ENCODE measurements around the gene DDX11.
"Not testable (repeated sequence)": the region's sequence is repeated elsewhere in the genome, so short reads cannot be mapped to it uniquely, and the experiment has no call there.

The DDX11 gene

DNA sequence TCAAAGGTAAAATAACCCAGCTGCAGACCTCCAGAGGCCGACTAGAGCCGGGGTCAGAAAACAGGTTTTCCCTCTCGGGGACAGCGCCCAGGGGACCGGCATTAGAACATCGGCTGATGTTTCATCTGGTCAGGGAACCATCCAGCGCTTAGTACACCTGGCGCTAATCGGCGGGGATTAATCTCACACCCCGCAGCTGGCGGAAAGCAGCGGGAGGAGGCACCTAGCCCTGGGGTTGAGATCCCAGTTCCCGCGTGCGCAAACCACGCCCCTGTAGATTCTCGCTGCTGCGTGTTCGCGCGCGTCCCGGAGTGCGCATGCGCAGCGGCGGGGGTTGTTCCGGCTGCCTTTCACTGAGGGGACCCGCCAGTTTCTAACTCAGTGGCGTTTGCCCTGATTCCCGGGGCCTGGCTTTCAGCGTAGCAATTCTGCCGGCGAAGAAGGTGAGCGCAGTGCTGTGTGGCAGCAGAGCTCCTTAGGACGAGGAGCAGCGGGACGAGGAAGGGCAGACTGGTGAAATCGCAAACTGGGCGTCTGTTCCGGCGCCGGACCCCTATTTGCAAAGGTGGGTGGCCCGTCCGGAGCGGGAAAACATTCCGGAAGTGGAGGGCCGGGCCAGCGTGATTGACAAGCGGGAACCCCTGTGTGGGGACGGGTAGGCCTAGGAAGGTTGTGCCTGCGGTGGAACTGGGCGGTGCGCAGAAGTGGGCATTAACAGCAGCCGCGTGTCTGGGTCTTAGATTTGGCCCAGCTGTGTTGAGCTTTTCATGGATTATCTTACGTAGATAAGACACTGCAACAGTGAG, at the start of gene DDX11:
Gene DDX11, plus strand, starts transcription at position 334 of the 806 bp plus-strand sequence. CDS start 4,534 bp downstream, outside the sequence.
- DNase-seq, result peak; percentile 92 to 93

DNA sequence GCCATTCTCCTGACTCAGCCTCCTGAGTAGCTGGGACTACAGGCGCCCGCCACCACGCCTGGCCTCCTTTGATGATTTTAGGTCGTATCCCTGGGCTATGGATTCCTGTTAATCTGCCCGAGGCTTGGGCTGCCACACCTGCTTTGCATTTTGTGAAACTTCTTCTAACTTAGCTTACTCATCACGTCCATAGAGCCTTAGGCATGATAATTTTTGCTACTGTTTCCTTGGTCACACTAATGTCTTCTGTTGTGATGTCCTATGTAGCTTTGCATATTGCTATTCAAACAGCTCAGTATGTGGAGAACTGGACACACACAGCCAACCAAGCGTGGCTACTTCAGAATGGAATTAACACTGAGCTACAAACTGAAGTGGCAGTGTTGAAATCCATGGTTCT, 47.5 kb upstream of the DDX11 start:
- no peak for DNase-seq

DNA sequence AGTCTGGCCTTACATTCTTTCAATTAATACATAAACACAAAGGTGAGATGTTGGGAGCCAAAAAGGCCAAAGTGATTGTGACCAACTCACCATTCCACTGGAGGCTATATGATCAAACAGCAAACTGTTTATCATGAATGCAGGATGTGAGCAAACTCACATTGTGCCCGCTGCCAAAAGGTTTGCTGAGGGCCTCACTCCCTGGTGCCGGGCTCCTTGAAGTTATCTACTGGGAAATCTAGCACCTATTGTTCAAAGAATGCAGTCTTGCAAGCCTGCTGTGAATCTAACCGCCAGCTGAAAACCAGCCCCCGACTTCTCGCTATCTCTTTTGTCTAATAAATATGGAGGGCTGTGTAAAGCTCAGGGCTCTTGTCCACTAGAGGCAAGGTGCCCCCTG, 46.7 kb upstream of the DDX11 start:
- not testable (repeated sequence) for DNase-seq

- DNase-seq, result no peak
Measured at GRCh38 chr12:31029468-31029867, 44.2 kb upstream of the DDX11 start.

GRCh38 chr12:31029916-31030562, 43.6 kb upstream of the DDX11 start:
- DNase-seq, result no peak

GRCh38 chr12:31031951-31032335, 41.7 kb upstream of the DDX11 start:
- DNase-seq, result no peak

DNA sequence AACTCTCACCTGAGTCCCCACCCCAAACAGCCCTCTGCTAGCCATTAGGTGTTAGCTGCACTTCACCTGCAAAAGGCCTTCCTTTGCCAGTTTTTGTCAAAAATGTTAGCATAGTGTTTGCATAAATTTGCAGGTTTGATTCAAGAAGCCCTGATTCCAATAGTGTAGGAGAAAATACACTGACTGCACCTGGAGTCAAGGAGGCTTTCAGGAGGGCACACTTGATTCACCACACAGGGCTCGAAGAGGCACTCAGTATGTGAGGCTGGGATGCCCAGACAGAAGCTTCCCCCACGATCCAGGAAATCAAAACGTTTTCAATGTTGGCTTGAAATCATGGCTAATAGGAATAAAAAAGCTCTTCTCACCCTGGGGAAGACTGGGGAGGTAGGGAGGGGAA, 40.5 kb upstream of the DDX11 start:
- no peak for DNase-seq

GRCh38 chr12:31033681-31034080, 40.0 kb upstream of the DDX11 start:
- no peak for DNase-seq

DNA sequence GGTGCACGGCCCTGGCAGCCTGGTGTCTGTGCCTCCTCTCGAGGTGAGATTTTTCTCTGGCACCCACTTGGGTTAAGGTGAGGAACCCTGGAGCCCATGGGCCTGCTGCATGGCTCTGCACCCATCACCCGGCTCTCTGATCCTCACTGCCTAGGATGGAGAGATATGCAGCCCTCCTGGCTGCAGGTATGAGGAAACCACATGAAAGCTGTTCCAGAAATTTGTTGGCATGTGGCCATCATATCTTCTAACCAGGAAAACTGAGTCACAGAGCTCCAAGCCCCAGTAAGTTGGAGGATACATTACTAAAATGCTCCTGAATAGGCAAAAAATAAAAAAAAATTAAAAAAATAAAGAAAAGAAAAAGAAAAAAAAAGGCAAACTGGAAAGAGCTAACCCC, 39.3 kb upstream of the DDX11 start:
- DNase-seq, result no peak

DNA sequence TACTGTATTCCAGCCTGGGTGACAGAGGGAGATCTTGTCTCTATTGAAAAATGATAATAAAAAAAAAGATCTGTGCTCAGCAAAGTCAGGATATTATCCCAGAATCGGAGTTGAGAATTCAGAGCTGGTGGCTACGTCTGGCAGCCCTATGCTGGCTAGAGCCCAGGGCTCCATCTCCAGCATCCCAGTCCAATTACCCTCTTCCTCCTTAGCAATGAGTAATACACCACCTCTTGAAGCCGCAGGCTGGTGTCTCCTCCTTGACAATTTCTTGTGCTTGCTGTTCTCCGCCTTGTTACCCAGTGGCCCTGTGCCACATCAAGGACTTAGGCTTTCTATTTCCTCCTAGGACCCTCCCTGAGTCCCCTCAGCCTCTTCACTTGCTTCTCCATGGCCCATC, 38.4 kb upstream of the DDX11 start:
- DNase-seq, result no peak

GRCh38 chr12:31035967-31036665, 37.5 kb upstream of the DDX11 start:
- no peak for DNase-seq

- DNase-seq, result no peak
Measured at GRCh38 chr12:31037028-31037427, 36.6 kb upstream of the DDX11 start.

DNA sequence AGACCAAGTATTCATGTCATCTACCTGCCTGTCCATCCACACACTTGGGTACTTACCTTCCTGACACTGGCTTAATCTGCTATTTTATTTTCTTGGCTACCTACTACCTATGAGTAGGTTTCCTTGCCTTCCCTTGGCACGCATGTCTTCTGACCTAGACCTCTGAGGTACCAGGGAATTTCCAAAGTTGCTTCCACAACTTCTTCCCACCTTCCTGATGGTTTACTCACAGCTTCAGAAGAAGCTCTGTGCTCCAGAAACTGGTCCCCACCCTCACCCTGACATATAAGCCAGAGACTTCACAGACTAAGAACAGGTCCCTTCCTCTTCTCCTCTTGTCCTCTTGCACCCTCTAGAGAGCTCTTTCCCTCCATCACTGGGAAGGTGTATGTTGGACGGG, 35.7 kb upstream of the DDX11 start:
- no peak for DNase-seq

GRCh38 chr12:31041033-31041564, 32.6 kb upstream of the DDX11 start:
- no peak for DNase-seq

GRCh38 chr12:31050143-31050542, 23.5 kb upstream of the DDX11 start:
- DNase-seq, result not testable (repeated sequence)

DNA sequence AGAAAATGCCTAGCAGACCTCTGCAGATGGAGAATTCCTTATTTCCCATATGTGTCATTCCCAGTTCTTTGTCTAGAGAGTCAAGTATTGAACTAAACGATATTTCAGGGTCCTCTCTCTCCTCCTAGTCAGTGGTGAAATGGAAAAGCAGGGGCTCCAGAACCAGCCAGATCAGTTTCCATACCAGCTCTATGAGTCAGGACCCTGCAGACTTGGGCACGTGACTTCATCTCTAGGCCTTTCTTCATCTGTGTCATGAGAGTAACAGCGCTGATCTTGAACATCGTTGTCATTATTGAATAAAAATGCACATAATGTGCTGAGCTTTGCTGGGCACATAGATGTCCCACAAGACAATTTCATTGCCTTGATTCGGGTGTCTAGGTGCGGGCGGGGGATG, 23.1 kb upstream of the DDX11 start:
- not testable (repeated sequence) for DNase-seq

- DNase-seq, result not testable (repeated sequence)
Measured at GRCh38 chr12:31051692-31052091, 22.0 kb upstream of the DDX11 start.

DNA sequence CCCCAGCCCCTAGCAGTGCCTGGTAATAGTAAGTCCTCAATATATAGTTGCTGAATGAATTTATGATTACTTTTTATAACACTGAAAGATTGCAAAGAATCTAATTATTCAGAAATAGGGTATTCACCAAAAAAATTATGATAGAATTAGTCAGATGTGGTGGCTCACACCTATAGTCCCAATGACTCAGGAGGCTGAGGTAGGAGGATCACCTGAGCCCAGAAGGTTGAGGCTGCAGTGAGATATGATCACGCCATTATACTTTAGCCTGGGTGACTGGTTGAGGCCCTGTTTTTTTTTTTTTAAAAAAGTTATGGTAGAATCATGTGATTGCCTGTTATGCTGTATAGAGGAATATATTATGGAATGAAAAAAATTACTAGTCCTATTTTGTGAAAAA, 21.5 kb upstream of the DDX11 start:
- DNase-seq, result not testable (repeated sequence)

- DNase-seq, result not testable (repeated sequence)
Measured at GRCh38 chr12:31052666-31053439, 20.8 kb upstream of the DDX11 start.

DNA sequence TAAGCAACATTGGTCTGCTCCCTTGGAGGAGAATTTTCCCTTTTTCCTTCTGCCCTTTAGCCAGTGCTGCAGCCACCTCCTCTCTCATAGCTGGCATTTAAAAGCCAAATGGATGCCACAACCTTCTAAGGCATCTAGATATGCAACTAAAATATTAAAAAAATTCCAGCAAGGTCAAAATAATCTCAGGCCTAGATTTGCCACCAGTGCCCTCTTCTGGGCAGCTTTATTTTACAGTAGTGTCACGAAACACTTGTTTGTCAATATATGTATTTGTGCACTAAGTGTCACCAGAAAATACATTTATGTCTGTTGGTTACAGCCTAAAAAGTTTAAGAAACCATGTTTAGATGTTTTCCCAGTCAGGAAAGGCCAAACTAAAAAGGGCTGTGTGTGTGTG, 19.7 kb upstream of the DDX11 start:
- not testable (repeated sequence) for DNase-seq

- DNase-seq, result no peak
Measured at GRCh38 chr12:31057671-31058070, 16.0 kb upstream of the DDX11 start.

DNA sequence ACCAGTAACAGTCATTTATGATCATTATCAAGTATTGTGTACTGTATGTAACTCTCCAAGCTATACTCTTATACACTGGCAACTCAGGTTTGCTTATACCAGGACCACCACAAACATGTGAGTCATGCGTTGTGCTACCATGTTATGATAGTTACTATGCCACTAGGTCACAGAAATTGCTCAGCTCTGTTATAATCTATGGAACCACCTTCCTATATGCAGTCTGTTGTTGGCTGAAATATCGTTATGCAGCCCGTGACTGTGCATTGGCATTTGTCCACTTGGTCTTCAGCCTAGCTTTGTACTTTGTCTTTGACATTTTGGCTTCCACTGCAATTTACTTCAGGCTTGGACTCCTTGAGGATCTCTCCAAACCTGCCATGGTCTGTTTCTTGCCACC, 7.5 kb upstream of the DDX11 start:
- DNase-seq, result not testable (repeated sequence)

DNA sequence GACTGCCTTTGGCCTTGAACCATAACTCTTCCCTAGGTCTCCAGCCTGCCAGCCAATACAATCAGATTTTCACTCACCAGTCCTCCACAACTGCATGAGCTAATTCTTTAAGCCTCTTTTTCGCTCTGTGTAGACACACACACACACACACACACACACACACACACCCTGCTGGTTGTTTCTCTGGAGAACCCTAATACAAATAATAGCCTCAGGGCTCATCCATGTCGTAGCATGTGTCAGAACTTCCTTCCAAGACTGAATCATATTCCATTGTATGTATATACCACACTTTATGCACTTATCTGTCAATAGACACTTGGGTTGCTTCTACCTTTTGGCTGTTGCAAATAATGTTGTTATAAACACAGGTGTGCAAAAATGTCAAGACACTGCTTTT, 6.0 kb upstream of the DDX11 start:
- not testable (repeated sequence) for DNase-seq

All from activated CD4-positive, alpha-beta T cell treated with anti-CD3 and anti-CD28 coated beads, Interleukin-2, amount 50 U/mL, for 4 hours (primary cell).